Tongue (tissue), 2 donors: ENCODE results near the gene APOOL. TPM values are rescaled to one million over a fixed set of nuclear protein-coding genes. Genes with fewer than 3 reads are reported as not detected.
A peak's percentile ranks its signal among the peaks of the same experiment; 100 is the strongest.

Experiments
- DNase-seq: peaks from one replicate; pipeline ENCODE4 v3.0.0-alpha.2; 2015
- total RNA-seq: library from RNA; depleted of rRNA; stranded (reverse); fragments of >200 nt; gene quantifications from one replicate; pipeline ENCODE4 v1.2.3, GENCODE V29; 2014

APOOL gene
- total RNA-seq, 1 donor from 2014 or later, result 8.7 TPM

- DNase-seq, result peak; percentile 40
Observed at GRCh38 chrX:85084770-85085393, 81.2 kb downstream of the APOOL start.

GRCh38 chrX:85089321-85089840 is 85.7 kb downstream of the APOOL start:
- no peak for DNase-seq

GRCh38 chrX:85107407-85107806 is 103.7 kb downstream of the APOOL start:
- no peak for DNase-seq

- no peak for DNase-seq
Observed at GRCh38 chrX:85108165-85108564, 104.5 kb downstream of the APOOL start.

- no peak for DNase-seq
Observed at GRCh38 chrX:85109235-85109634, 105.6 kb downstream of the APOOL start.

GRCh38 chrX:85111347-85111746 is 107.7 kb downstream of the APOOL start:
- DNase-seq, result peak; percentile 34

GRCh38 chrX:85112293-85112692 is 108.6 kb downstream of the APOOL start:
- no peak for DNase-seq

- DNase-seq, result no peak
Observed at GRCh38 chrX:85113746-85114145, 110.1 kb downstream of the APOOL start.

- no peak for DNase-seq
Observed at GRCh38 chrX:85114171-85114570, 110.5 kb downstream of the APOOL start.

GRCh38 chrX:85114776-85115175 is 111.1 kb downstream of the APOOL start:
- no peak for DNase-seq

- DNase-seq, result no peak
Observed at GRCh38 chrX:85115252-85115651, 111.6 kb downstream of the APOOL start.

GRCh38 chrX:85136409-85136808 is 132.7 kb downstream of the APOOL start:
- peak; percentile 0 for DNase-seq

- DNase-seq, result no peak
Observed at GRCh38 chrX:85139422-85139821, 135.7 kb downstream of the APOOL start.

- no peak for DNase-seq
Observed at GRCh38 chrX:85140964-85141363, 137.3 kb downstream of the APOOL start.

Other genes starting within 250 kb of the APOOL start
- gene SATL1, start 239.9 kb downstream of the APOOL start, total RNA-seq, result 0.10 TPM
- 34.5 TPM for gene ZNF711, start 240.1 kb downstream of the APOOL start, total RNA-seq